Measurements from ENCODE around the gene GPR84. TPM values are rescaled to one million over a fixed set of nuclear protein-coding genes. Genes with fewer than 3 reads are reported as not detected.

The GPR84 gene
- total and polyA plus RNA-seq, 2 of the 13 experiments (the other 11 are each of a cell fraction or from before 2014, with no cell fraction given): not detected

DNA sequence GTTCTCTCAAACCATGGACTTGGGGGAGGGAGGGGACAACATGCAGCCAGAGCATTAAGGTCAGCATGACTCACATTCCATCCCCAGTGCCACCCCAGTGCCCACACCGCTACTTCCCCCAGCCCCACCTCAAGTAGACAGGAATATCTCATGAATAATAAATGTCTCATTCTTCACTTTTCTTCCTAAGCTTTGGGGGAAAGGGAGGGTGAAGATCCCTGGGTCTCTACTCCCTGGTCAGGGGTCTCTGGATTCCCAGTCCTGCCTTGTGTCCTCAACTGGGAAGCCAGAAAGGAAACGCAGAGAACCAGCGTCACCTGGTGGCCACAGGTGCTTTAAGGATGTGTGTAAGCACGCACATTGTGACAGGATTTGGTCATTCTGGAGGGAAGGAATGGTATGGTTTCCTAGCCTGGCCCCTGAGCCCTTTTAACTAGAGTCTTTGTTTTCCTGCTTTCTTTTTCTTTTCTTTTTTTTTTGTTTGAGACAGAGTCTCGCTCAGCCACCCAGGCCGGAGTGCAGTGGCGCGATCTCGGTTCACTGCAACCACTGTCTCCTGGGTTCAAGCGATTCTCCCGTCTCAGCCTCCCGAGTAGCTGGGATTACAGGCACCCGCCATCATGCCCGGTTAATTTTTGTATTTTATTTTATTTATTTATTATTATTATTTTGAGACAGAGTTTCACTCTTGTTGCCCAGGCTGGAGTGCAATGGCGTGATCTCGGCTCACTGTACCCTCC lies 3.4 kb downstream of the GPR84 start (continued):
- TF ChIP-seq, protein P1, sequence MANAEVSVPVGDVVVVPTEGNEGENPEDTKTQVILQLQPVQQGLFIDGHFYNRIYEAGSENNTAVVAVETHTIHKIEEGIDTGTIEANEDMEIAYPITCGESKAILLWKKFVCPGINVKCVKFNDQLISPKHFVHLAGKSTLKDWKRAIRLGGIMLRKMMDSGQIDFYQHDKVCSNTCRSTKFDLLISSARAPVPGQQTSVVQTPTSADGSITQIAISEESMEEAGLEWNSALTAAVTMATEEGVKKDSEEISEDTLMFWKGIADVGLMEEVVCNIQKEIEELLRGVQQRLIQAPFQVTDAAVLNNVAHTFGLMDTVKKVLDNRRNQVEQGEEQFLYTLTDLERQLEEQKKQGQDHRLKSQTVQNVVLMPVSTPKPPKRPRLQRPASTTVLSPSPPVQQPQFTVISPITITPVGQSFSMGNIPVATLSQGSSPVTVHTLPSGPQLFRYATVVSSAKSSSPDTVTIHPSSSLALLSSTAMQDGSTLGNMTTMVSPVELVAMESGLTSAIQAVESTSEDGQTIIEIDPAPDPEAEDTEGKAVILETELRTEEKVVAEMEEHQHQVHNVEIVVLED (CRISPR knock-in tag; IDR thresholded peaks at IDR 0.05; ENCODE audit: borderline replicate concordance): 0 out of 2 replicates have a peak, but pooled peaks have one; percentile 27
- TF ChIP-seq KDM4B (CRISPR knock-in tag; IDR thresholded peaks at IDR 0.05) (0 out of 2 replicates have a peak, but pooled peaks have one; percentile 51), HNF4A (CRISPR knock-in tag; IDR thresholded peaks at IDR 0.05) (peak; percentile 12; the same call in 1 of the 2 replicates), TBX2 (CRISPR knock-in tag; IDR thresholded peaks at IDR 0.05; ENCODE audit: borderline replicate concordance) (no peak), MAFF (IDR thresholded peaks at IDR 0.05; ENCODE audit: low read depth, low read length) (no peak), KMT2B (CRISPR knock-in tag; IDR thresholded peaks at IDR 0.05) (no peak), ZSCAN22 (CRISPR knock-in tag; IDR thresholded peaks at IDR 0.05) (no peak), ZNF557 (CRISPR knock-in tag; IDR thresholded peaks at IDR 0.05) (no peak), ZBTB7A (CRISPR knock-in tag; IDR thresholded peaks at IDR 0.05) (0 out of 2 replicates have a peak, but pooled peaks have one; percentile 50), CEBPG (CRISPR knock-in tag; IDR thresholded peaks at IDR 0.05) (0 out of 2 replicates have a peak, but pooled peaks have one; percentile 17), ZNF782 (CRISPR knock-in tag; IDR thresholded peaks at IDR 0.05; ENCODE audit: borderline replicate concordance) (peak; percentile 45; the same call in 1 of the 2 replicates), NR2C2 (CRISPR knock-in tag; IDR thresholded peaks at IDR 0.05; ENCODE audit: borderline replicate concordance) (peak; percentile 52; the same call in 1 of the 2 replicates), ZNF703 (CRISPR knock-in tag; IDR thresholded peaks at IDR 0.05; ENCODE audit: borderline replicate concordance) (no peak), HNRNPL (IDR thresholded peaks at IDR 0.05; ENCODE audit: low read depth, low read length) (no peak), POLR2G (IDR thresholded peaks at IDR 0.05; ENCODE audit: low read depth, low read length) (no peak), ZNF746 (CRISPR knock-in tag; IDR thresholded peaks at IDR 0.05) (no peak), TARDBP (CRISPR knock-in tag; IDR thresholded peaks at IDR 0.05) (peak; percentile 47; the same call in 1 of the 2 replicates), KDM5B (CRISPR knock-in tag; IDR thresholded peaks at IDR 0.05; ENCODE audit: borderline replicate concordance) (no peak), SMAD1 (CRISPR knock-in tag; IDR thresholded peaks at IDR 0.05; ENCODE audit: borderline replicate concordance, low read depth) (no peak)
- TF ChIP-seq, protein P2, sequence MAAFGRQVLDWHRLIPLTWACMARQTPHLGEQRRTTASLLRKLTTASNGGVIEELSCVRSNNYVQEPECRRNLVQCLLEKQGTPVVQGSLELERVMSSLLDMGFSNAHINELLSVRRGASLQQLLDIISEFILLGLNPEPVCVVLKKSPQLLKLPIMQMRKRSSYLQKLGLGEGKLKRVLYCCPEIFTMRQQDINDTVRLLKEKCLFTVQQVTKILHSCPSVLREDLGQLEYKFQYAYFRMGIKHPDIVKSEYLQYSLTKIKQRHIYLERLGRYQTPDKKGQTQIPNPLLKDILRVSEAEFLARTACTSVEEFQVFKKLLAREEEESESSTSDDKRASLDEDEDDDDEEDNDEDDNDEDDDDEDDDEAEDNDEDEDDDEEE (CRISPR knock-in tag; IDR thresholded peaks at IDR 0.05): no peak
- TF ChIP-seq, protein P3, sequence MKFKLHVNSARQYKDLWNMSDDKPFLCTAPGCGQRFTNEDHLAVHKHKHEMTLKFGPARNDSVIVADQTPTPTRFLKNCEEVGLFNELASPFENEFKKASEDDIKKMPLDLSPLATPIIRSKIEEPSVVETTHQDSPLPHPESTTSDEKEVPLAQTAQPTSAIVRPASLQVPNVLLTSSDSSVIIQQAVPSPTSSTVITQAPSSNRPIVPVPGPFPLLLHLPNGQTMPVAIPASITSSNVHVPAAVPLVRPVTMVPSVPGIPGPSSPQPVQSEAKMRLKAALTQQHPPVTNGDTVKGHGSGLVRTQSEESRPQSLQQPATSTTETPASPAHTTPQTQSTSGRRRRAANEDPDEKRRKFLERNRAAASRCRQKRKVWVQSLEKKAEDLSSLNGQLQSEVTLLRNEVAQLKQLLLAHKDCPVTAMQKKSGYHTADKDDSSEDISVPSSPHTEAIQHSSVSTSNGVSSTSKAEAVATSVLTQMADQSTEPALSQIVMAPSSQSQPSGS (CRISPR knock-in tag; IDR thresholded peaks at IDR 0.05): no peak
- TF ChIP-seq, protein P4, sequence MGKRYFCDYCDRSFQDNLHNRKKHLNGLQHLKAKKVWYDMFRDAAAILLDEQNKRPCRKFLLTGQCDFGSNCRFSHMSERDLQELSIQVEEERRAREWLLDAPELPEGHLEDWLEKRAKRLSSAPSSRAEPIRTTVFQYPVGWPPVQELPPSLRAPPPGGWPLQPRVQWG (CRISPR knock-in tag; IDR thresholded peaks at IDR 0.05; ENCODE audit: borderline replicate concordance, low read depth): no peak
- TF ChIP-seq, protein P5, sequence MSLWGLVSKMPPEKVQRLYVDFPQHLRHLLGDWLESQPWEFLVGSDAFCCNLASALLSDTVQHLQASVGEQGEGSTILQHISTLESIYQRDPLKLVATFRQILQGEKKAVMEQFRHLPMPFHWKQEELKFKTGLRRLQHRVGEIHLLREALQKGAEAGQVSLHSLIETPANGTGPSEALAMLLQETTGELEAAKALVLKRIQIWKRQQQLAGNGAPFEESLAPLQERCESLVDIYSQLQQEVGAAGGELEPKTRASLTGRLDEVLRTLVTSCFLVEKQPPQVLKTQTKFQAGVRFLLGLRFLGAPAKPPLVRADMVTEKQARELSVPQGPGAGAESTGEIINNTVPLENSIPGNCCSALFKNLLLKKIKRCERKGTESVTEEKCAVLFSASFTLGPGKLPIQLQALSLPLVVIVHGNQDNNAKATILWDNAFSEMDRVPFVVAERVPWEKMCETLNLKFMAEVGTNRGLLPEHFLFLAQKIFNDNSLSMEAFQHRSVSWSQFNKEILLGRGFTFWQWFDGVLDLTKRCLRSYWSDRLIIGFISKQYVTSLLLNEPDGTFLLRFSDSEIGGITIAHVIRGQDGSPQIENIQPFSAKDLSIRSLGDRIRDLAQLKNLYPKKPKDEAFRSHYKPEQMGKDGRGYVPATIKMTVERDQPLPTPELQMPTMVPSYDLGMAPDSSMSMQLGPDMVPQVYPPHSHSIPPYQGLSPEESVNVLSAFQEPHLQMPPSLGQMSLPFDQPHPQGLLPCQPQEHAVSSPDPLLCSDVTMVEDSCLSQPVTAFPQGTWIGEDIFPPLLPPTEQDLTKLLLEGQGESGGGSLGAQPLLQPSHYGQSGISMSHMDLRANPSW (CRISPR knock-in tag; IDR thresholded peaks at IDR 0.05; ENCODE audit: borderline replicate concordance): no peak
